Brain microvascular endothelial cell (primary cell): ENCODE measurements around the gene BACH1.
A peak's percentile ranks its signal among the peaks of the same experiment; 100 is the strongest.

ENCODE experiments used
- DNase-seq: peaks from one replicate; pipeline ENCODE4 v3.0.0-alpha.2; 2020
- H3K27ac ChIP-seq: fragments of 250-450 bp; sonication (Bioruptor Pico); 2 replicates; pipeline ENCODE4 v1.5.1; 2020; ENCODE audit warnings: mild to moderate bottlenecking, moderate library complexity
- H3K27me3 ChIP-seq: fragments of 250-450 bp; sonication (Bioruptor Pico); replicated peaks from 2 replicates; pipeline ENCODE4 v1.5.1; 2020; ENCODE audit warnings: mild to moderate bottlenecking
- H3K36me3 ChIP-seq: fragments of 250-450 bp; sonication (Bioruptor Pico); replicated peaks from 2 replicates; pipeline ENCODE4 v1.5.1; 2020; ENCODE audit warnings: mild to moderate bottlenecking
- H3K4me3 ChIP-seq: 2 replicates; pipeline ENCODE4 v1.5.1; 2011; ENCODE audit warnings: low read depth, mild to moderate bottlenecking, control low read depth, low read length, moderate library complexity
- in situ Hi-C: cut with HindIII; loops from 2 replicates; pipeline ENCODE4 v1.10.0; 2017; ENCODE audit warnings: low sequenced_read_pairs, low pct_ligation_motif_present
- TF ChIP-seq, protein P1 (sequence below): IDR thresholded peaks from 2 replicates; pipeline ENCODE4 v1.5.1; 2011; ENCODE audit warnings: low read depth, mild to moderate bottlenecking, moderate library complexity, low read length, control low read depth, inconsistent platforms; ENCODE audit errors: missing control alignments

Gene BACH1

DNA sequence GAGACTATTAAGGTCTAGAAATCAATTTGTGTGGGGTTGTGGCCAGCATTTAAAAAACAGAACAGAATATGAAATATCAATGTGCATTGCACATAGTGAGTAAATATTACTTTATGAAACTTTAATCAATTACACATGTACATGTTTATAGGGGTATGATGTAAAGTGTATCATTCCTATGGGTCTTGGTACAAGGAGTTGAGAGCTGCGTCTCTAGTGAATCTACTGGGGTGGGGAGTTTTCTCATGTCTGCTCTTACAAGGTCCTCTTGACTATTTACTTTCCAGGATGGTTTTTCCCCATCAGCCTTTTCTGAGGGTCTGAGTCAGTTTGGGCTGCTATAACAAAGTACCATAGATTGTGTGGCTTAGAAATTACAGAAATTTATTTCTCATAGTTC lies 75.8 kb downstream of the BACH1 start:
- no peak for DNase-seq
- Histone ChIP-seq H3K36me3 (peaks cover 3% of the 10 kb centered on the region), H3K27me3 (no peaks in the 10 kb centered on the region), H3K4me3 (no peak overlapping the region), H3K27ac (no peak overlapping the region)
- TF ChIP-seq, protein P1, sequence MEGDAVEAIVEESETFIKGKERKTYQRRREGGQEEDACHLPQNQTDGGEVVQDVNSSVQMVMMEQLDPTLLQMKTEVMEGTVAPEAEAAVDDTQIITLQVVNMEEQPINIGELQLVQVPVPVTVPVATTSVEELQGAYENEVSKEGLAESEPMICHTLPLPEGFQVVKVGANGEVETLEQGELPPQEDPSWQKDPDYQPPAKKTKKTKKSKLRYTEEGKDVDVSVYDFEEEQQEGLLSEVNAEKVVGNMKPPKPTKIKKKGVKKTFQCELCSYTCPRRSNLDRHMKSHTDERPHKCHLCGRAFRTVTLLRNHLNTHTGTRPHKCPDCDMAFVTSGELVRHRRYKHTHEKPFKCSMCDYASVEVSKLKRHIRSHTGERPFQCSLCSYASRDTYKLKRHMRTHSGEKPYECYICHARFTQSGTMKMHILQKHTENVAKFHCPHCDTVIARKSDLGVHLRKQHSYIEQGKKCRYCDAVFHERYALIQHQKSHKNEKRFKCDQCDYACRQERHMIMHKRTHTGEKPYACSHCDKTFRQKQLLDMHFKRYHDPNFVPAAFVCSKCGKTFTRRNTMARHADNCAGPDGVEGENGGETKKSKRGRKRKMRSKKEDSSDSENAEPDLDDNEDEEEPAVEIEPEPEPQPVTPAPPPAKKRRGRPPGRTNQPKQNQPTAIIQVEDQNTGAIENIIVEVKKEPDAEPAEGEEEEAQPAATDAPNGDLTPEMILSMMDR = no peak
- in situ Hi-C loops = no loop called here

DNA sequence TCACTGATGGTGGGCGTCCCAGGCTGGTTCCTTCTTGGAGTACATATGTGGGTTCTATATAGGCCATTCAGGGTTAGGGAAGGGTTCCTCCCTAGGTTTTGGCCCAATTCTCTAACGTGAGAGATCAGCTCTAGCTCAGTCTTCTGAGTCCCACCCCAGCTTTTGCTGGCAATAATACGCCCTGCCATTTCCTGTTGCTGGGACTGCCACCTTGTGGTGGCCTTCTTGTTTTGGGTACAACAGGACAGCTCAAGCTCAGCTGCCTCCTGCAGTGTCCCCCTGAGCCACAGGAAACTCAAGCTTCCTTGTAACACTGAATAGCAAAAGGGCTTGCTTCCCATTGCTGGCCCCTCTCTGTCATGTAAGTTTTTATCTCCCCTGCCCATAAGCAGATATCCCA lies 77.8 kb downstream of the BACH1 start:
- peak; percentile 15 for DNase-seq
- in situ Hi-C loops = no loop called here
- H3K4me3 ChIP-seq = no peak overlapping the region

DNA sequence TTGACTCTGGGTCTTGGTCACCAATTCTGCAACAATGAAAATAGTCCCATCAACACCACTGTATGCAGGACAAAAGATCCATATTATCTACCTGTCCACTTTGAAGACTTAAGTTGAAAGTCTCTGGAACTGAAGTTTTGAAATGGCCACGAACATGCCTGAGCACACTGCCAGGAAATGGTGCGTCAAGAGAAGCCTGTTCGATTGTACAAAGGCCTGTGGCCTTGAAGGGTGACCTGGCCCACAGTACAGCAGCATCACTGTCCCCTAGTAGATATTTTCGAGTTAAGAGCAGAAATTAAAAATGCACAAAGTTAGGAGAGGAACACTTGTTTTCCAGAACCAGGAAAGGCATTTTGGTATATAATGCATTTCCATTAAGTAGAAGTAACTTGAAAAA lies 78.5 kb downstream of the BACH1 start:
- no peak for DNase-seq
- TF ChIP-seq, protein P1 = no peak
- H3K36me3 ChIP-seq = no peaks in the 10 kb centered on the region
- no peak overlapping the region for H3K4me3 ChIP-seq
- in situ Hi-C loops = no loop called here
- no peak overlapping the region for H3K27ac ChIP-seq
- no peaks in the 10 kb centered on the region for H3K27me3 ChIP-seq

More for the DNA sequence above, 77.8 kb downstream of the BACH1 start:
- Histone ChIP-seq H3K36me3 (no peaks in the 10 kb centered on the region), H3K27ac (no peak overlapping the region), H3K27me3 (no peaks in the 10 kb centered on the region)
- TF ChIP-seq, protein P1 = peak; percentile 73

DNA sequence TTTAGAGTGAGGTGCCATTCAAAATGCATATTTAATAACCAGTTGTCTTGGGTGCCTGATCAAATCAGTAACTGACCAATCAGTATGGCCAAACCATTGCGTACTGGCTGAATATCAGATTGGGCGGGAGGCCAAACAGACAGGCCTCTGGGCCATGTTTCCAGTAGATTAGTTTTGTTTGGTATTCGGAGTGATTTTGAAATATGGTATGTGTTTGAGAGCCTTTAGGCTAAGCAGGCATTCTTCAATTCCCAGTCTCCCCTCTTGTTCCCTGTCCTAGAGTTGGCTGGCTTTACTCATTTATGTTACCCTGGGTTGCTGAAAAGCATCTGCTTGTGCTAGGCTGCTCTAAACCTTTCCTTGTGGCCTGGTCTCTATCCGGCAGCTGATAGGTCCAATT lies 80.1 kb downstream of the BACH1 start:
- DNase-seq = peak; percentile 7
- no peak overlapping the region for H3K4me3 ChIP-seq
- in situ Hi-C loops = no loop called here
- H3K27me3 ChIP-seq = no peaks in the 10 kb centered on the region
- TF ChIP-seq, protein P1 = no peak
- no peak overlapping the region for H3K27ac ChIP-seq
- no peaks in the 10 kb centered on the region for H3K36me3 ChIP-seq

DNA sequence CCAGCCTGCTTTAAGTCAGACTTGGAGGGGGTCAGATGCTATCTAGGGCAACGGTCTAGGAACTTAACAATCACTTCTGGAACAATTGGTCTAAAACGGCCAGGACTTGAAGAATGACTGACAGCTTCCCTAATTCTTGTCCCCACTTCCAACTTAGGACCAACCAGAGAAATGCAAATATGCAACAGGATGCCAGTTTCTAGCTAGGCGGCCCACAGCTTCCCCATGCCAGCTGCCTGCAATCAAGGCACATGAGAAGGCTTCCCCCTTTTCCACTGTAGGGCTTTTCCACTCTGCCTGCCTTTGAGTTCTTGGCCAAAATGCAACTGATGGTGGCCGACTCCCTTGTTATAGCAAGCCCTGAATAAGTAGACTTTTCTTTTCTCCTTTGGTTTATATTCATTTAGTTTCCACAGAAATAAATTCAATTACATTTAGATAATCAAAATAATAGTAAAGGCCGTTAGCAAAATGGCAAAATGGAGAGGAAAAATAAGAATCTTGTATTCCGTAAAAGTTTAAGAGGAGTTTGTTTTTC lies 80.9 kb downstream of the BACH1 start:
- TF ChIP-seq, protein P1 = no peak
- Histone ChIP-seq H3K27me3 (no peaks in the 10 kb centered on the region), H3K27ac (no peak overlapping the region), H3K4me3 (no peak overlapping the region), H3K36me3 (no peaks in the 10 kb centered on the region)
- in situ Hi-C loops = no loop called here
- DNase-seq = no peak

DNA sequence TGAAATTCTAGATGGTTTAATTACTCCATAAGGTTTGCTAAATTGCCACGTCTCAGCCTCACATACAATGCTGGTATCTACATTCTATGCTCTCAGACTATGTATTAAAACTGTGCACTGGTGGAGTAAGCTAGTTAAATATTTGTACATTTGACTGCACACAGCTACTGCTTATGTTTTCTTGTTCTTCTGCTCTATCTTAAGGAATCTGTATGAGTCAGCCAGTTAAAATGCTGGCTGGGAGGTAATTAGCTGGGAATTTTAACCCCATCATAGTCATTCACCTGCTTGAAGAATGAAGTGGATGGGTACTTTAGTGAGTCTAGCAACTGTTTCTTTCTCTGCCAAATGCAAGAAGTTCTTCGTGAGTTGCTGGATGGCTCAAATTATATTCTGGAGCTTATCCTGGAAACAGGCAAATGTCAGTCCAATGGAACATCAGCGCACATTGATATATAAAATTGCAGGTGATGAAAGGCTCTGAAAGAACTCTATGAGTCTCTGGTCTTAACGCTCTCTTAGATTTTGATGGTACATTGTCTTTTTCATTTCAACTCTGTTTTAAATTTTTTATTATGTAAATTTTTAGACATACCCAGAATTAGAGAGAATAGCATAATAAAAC lies 83.4 kb downstream of the BACH1 start:
- in situ Hi-C loops = no loop called here
- DNase-seq = peak; percentile 54
- Histone ChIP-seq H3K4me3 (no peak overlapping the region), H3K36me3 (no peaks in the 10 kb centered on the region), H3K27ac (no peak overlapping the region), H3K27me3 (no peaks in the 10 kb centered on the region)
- TF ChIP-seq, protein P1 = no peak
